HG03039 (cell line): Measurements from ENCODE around the gene DSCAM.
"Not testable (repeated sequence)": the region's sequence is repeated elsewhere in the genome, so short reads cannot be mapped to it uniquely, and the experiment has no call there.

Source experiments
- ATAC-seq: cut with Tn5 transposase; IDR thresholded peaks from one replicate; pipeline ENCODE4 v1.9.1; 2021; ENCODE audit warnings: mild to moderate bottlenecking, moderate library complexity; ENCODE audit not compliant: unreplicated experiment

Gene DSCAM

GRCh38 chr21:40474513-40474912 lies 372.4 kb downstream of the DSCAM start:
- no peak for ATAC-seq

- ATAC-seq = no peak
These were observed 374.9 kb downstream of the DSCAM start for GRCh38 chr21:40472013-40472412.

GRCh38 chr21:40471103-40471502 lies 375.9 kb downstream of the DSCAM start:
- ATAC-seq = no peak

- no peak for ATAC-seq
These were observed 380.0 kb downstream of the DSCAM start for GRCh38 chr21:40466893-40467483.

GRCh38 chr21:40465382-40465781 lies 381.6 kb downstream of the DSCAM start:
- ATAC-seq = no peak

GRCh38 chr21:40463176-40463575 lies 383.8 kb downstream of the DSCAM start:
- ATAC-seq = no peak

- ATAC-seq = no peak
These were observed 385.9 kb downstream of the DSCAM start for GRCh38 chr21:40461008-40461407.

GRCh38 chr21:40457741-40458140 lies 389.2 kb downstream of the DSCAM start:
- no peak for ATAC-seq

- no peak for ATAC-seq
These were observed 392.9 kb downstream of the DSCAM start for GRCh38 chr21:40454057-40454456.

- ATAC-seq = no peak
These were observed 393.8 kb downstream of the DSCAM start for GRCh38 chr21:40453183-40453582.

- no peak for ATAC-seq
These were observed 394.4 kb downstream of the DSCAM start for GRCh38 chr21:40452548-40452947.

GRCh38 chr21:40447016-40447415 lies 399.9 kb downstream of the DSCAM start:
- ATAC-seq = no peak

GRCh38 chr21:40445349-40445921 lies 401.5 kb downstream of the DSCAM start:
- ATAC-seq = no peak

GRCh38 chr21:40439581-40439980 lies 407.4 kb downstream of the DSCAM start:
- not testable (repeated sequence) for ATAC-seq

GRCh38 chr21:40438616-40439015 lies 408.3 kb downstream of the DSCAM start:
- ATAC-seq = no peak

- no peak for ATAC-seq
These were observed 410.7 kb downstream of the DSCAM start for GRCh38 chr21:40436261-40436660.

GRCh38 chr21:40433538-40433937 lies 413.4 kb downstream of the DSCAM start:
- no peak for ATAC-seq

GRCh38 chr21:40425981-40426380 lies 421.0 kb downstream of the DSCAM start:
- no peak for ATAC-seq

GRCh38 chr21:40422896-40423635 lies 423.9 kb downstream of the DSCAM start:
- ATAC-seq = no peak

- no peak for ATAC-seq
These were observed 425.8 kb downstream of the DSCAM start for GRCh38 chr21:40421121-40421520.

GRCh38 chr21:40416572-40416971 lies 430.4 kb downstream of the DSCAM start:
- ATAC-seq = no peak

- ATAC-seq = no peak
These were observed 438.4 kb downstream of the DSCAM start for GRCh38 chr21:40408561-40408960.
